22Rv1 (cell line): Measurements from ENCODE around the gene EEPD1.
A peak's percentile ranks its signal among the peaks of the same experiment; 100 is the strongest.

Experiments
- H3K27ac ChIP-seq: fragments of 450-650 bp; 2 replicates; pipeline ENCODE4 v1.5.1; 2017
- CTCF ChIP-seq: fragments of 450-650 bp; IDR thresholded peaks from 2 replicates; pipeline ENCODE4 v1.5.1; 2017; ENCODE audit warnings: mild to moderate bottlenecking
- ZFX ChIP-seq: fragments of 450-650 bp; IDR thresholded peaks from 2 replicates; pipeline ENCODE4 v1.6.1; 2017; ENCODE audit warnings: antibody characterized with exemption, borderline replicate concordance

The EEPD1 gene

DNA sequence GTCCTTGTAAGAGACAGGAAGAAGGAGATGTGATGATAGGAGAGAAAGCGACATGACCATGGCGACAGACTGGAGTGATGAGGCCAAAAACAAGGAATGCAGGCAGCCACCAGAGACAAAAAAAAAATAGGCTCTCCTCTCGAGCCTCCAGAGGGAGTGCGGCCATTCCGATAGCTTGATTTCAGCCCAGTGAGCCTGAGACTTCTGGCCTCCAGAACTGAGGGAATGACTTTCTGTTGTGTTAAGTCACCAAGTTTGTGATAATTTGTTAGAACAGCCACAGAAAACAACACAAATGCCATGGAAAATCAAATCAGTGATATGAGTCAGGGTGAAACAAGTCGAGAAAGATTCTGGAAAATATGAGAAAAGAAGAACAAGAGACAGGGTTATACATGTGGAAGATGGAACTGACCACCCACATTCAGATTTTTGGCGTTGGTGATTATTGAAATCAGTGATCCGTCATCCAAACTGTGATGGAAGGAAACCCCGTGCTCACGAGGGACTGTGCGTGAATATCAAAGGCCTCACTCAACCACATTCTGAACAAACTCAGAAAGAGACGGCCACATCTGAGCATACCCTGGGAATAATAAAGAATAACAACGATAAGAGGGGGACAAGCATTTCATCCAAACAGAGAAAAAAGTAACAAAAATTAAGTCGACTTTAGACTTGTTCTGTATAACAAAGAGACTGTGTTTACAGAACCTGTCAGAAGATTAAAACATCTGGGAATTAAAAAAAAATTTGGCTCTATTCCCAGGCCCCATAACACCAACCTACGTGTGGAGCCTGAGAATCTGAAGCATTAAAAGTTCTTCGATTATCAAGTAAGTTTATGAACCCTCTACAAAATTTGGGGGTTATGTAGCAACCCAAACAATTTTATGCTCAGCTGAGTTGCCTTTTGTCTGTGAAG is 72.1 kb downstream of the EEPD1 start:
- TF ChIP-seq CTCF (no peak), ZFX (no peak)
- no peak overlapping the region for H3K27ac ChIP-seq

DNA sequence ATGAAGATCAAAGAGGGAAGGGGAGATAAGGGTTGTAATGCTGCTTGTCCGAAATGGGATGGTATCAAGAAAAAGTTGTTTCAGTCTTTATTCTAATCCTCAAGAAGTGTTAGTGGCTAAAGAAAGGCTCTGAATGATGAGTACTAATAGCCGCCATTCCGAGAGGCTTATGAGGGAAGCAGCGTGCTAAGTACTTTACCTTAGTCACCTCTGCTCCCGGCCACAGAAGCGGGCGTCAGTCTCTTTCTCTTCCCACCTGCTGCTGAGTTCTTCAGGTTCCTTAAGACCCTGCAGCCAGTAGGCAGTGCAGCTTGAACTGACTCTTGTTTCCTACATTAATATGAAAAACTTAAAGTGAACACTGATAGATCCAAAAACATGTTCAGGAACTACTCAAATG is 73.1 kb downstream of the EEPD1 start:
- TF ChIP-seq CTCF (no peak), ZFX (no peak)
- no peak overlapping the region for H3K27ac ChIP-seq

GRCh38 chr7:36227223-36227622 is 74.2 kb downstream of the EEPD1 start:
- TF ChIP-seq ZFX (no peak), CTCF (no peak)
- H3K27ac ChIP-seq = no peak overlapping the region

- TF ChIP-seq CTCF = no peak
- no peak for TF ChIP-seq ZFX
- no peak overlapping the region for H3K27ac ChIP-seq
These were observed 75.0 kb downstream of the EEPD1 start for GRCh38 chr7:36228039-36228438.

DNA sequence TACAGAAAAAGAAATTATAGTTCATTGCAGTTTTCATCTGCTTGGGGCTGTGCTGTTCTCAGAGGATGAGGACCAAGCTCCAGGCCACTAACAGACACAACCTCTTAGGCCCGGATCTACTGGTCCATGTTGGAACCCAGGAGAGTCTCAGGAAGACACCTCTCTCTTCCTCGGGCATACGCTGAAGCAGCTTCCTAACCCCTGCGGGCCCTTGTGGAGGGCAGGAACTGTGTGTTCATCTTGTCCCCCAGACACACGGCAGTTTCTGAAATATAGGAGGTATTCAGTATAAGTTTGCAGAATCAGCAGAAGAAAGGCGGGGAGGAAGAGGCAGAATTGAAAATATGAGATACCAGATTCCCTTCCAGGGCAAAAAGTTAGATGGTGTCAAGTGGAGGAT is 78.4 kb downstream of the EEPD1 start:
- TF ChIP-seq ZFX (no peak), CTCF (no peak)
- peak overlapping the region; percentile 85 for H3K27ac ChIP-seq

GRCh38 chr7:36232555-36232954 is 79.5 kb downstream of the EEPD1 start:
- peak overlapping the region; percentile 85 for H3K27ac ChIP-seq
- no peak for TF ChIP-seq CTCF
- no peak for TF ChIP-seq ZFX

GRCh38 chr7:36232971-36233550 is 80.0 kb downstream of the EEPD1 start:
- no peak for TF ChIP-seq ZFX
- TF ChIP-seq CTCF = no peak
- H3K27ac ChIP-seq = peak overlapping the region; percentile 85
